ENCODE data around the gene FBXO34. TPM values are rescaled to one million over a fixed set of nuclear protein-coding genes. Genes with fewer than 3 reads are reported as not detected.

The FBXO34 gene
- total RNA-seq, 2 experiments from 2014 or later: 26.3 to 28.8 TPM

DNA sequence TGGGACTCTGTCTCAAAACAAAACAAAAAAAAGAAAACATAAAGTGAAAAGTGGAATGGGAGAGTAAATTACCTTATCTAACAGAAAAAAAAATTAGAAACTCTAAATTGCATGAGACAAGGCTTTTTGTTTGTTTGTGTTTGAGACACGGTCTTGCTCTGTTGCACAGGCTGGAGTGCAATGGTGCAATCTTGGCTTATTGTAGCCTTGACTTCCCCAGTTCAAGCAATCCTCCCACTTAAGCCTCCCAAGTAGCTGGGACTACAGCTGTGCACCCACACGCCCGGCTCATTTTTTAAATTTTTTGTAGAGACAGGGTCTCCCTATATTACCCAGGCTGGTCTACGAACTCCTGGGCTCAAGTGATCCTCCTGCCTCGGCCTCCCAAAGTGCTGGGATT lies 17.9 kb upstream of the FBXO34 start:
- CTCF ChIA-PET (ENCODE audit: unreplicated experiment): no interaction called here
- POLR2A ChIA-PET: interaction anchor here (0.5 to 1.0 kb wide), 2 partner anchors 15 to 22 kb away, joined by 4 to 6 read pairs; no protein-coding TSS in a partner anchor
- Histone ChIP-seq H3K4me1 (ENCODE audit: insufficient read depth, low read length, poor library complexity, severe bottlenecking) (no peaks in the 10 kb centered on the region), H3K27ac (ENCODE audit: low read depth, low read length, poor library complexity, severe bottlenecking) (no peak overlapping the region), H3K4me3 (ENCODE audit: low read depth, low read length, poor library complexity, severe bottlenecking) (no peak overlapping the region), H4K20me1 (ENCODE audit: insufficient read depth, low read length) (no peaks in the 10 kb centered on the region), H3K36me3 (ENCODE audit: insufficient read depth, low read length) (no peaks in the 10 kb centered on the region), H2AFZ (ENCODE audit: low read length) (no peak overlapping the region), H3K9me3 (ENCODE audit: low read length) (no peaks in the 10 kb centered on the region), H3K79me2 (ENCODE audit: insufficient read depth, low read depth, low read length) (no peaks in the 10 kb centered on the region), H3K4me2 (ENCODE audit: low read length) (no peak overlapping the region), H3K9me2 (ENCODE audit: insufficient read depth, low read length) (no peaks in the 10 kb centered on the region)
- intact Hi-C loops (cut with micrococcal nuclease; ENCODE audit: unreplicated experiment): no loop called here
- BruUV-seq (replicated peaks): no TSS peak
- no peak for TF ChIP-seq EZH2phosphoT487 (IDR thresholded peaks at IDR 0.05; ENCODE audit: borderline replicate concordance, low read depth, low read length)
- TF ChIP-seq, protein P1, sequence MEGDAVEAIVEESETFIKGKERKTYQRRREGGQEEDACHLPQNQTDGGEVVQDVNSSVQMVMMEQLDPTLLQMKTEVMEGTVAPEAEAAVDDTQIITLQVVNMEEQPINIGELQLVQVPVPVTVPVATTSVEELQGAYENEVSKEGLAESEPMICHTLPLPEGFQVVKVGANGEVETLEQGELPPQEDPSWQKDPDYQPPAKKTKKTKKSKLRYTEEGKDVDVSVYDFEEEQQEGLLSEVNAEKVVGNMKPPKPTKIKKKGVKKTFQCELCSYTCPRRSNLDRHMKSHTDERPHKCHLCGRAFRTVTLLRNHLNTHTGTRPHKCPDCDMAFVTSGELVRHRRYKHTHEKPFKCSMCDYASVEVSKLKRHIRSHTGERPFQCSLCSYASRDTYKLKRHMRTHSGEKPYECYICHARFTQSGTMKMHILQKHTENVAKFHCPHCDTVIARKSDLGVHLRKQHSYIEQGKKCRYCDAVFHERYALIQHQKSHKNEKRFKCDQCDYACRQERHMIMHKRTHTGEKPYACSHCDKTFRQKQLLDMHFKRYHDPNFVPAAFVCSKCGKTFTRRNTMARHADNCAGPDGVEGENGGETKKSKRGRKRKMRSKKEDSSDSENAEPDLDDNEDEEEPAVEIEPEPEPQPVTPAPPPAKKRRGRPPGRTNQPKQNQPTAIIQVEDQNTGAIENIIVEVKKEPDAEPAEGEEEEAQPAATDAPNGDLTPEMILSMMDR (conservative IDR thresholded peaks at IDR 0.05; ENCODE audit: low read length): no peak
- DNase-seq (ENCODE audit: low spot score): no peak

DNA sequence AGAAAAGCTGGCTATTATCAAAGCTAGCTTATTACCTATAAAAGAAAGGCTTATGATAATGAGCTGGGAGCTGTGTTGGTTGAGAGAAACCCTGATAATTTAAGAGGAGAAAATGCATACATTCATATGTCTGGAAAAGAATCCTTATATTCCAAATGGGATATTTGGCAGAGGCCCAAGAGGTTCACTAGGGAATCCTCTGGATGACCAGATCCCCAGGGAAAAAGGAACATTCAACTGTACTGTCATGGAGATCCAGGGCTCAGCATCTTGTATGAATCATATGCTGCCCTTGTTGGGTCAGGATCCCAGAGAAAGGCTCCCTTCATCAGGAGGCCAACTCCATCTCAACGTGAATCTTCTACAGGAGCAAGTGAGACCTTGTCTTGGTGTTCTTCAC lies 16.6 kb upstream of the FBXO34 start:
- BruUV-seq (replicated peaks): no TSS peak
- H3K4me3 ChIP-seq (ENCODE audit: low read depth, low read length, poor library complexity, severe bottlenecking): no peak overlapping the region
- ChIA-PET CTCF (ENCODE audit: unreplicated experiment) (no interaction called here), POLR2A (interaction anchor here (0.7 to 1.1 kb wide), 3 partner anchors 11 to 78 kb away, joined by 3 to 4 read pairs (median 4); no protein-coding TSS in a partner anchor)
- no peaks in the 10 kb centered on the region for H3K9me3 ChIP-seq (ENCODE audit: low read length)
- no peak overlapping the region for H2AFZ ChIP-seq (ENCODE audit: low read length)
- H3K4me2 ChIP-seq (ENCODE audit: low read length): no peak overlapping the region
- DNase-seq (ENCODE audit: low spot score): no peak
- intact Hi-C loops (cut with micrococcal nuclease; ENCODE audit: unreplicated experiment): no loop called here
- H3K36me3 ChIP-seq (ENCODE audit: insufficient read depth, low read length): no peaks in the 10 kb centered on the region
- H3K27ac ChIP-seq (ENCODE audit: low read depth, low read length, poor library complexity, severe bottlenecking): no peak overlapping the region
- no peaks in the 10 kb centered on the region for H4K20me1 ChIP-seq (ENCODE audit: insufficient read depth, low read length)
- H3K9me2 ChIP-seq (ENCODE audit: insufficient read depth, low read length): no peaks in the 10 kb centered on the region
- H3K79me2 ChIP-seq (ENCODE audit: insufficient read depth, low read depth, low read length): no peaks in the 10 kb centered on the region
- TF ChIP-seq, protein P1 (conservative IDR thresholded peaks at IDR 0.05; ENCODE audit: low read length): no peak
- TF ChIP-seq EZH2phosphoT487 (IDR thresholded peaks at IDR 0.05; ENCODE audit: borderline replicate concordance, low read depth, low read length): no peak
- no peaks in the 10 kb centered on the region for H3K4me1 ChIP-seq (ENCODE audit: insufficient read depth, low read length, poor library complexity, severe bottlenecking)

- Histone ChIP-seq H4K20me1 (ENCODE audit: insufficient read depth, low read length) (no peaks in the 10 kb centered on the region), H3K36me3 (ENCODE audit: insufficient read depth, low read length) (no peaks in the 10 kb centered on the region), H3K4me2 (ENCODE audit: low read length) (no peak overlapping the region), H3K4me3 (ENCODE audit: low read depth, low read length, poor library complexity, severe bottlenecking) (no peak overlapping the region), H3K27ac (ENCODE audit: low read depth, low read length, poor library complexity, severe bottlenecking) (no peak overlapping the region), H3K4me1 (ENCODE audit: insufficient read depth, low read length, poor library complexity, severe bottlenecking) (no peaks in the 10 kb centered on the region), H2AFZ (ENCODE audit: low read length) (no peak overlapping the region), H3K9me2 (ENCODE audit: insufficient read depth, low read length) (no peaks in the 10 kb centered on the region), H3K9me3 (ENCODE audit: low read length) (no peaks in the 10 kb centered on the region), H3K79me2 (ENCODE audit: insufficient read depth, low read depth, low read length) (no peaks in the 10 kb centered on the region)
- ChIA-PET CTCF (ENCODE audit: unreplicated experiment) (no interaction called here), POLR2A (no interaction called here)
- BruUV-seq (replicated peaks): no TSS peak
- DNase-seq (ENCODE audit: low spot score): no peak
- intact Hi-C loops (cut with micrococcal nuclease; ENCODE audit: unreplicated experiment): no loop called here
- TF ChIP-seq, protein P1 (conservative IDR thresholded peaks at IDR 0.05; ENCODE audit: low read length): no peak
- TF ChIP-seq EZH2phosphoT487 (IDR thresholded peaks at IDR 0.05; ENCODE audit: borderline replicate concordance, low read depth, low read length): no peak
These were observed 15.2 kb upstream of the FBXO34 start for GRCh38 chr14:55255979-55256378.
